Osteoblast (primary cell): ENCODE results near the gene MAP2K5. TPM values are rescaled to one million over a fixed set of nuclear protein-coding genes. Genes with fewer than 3 reads are reported as not detected.

Source experiments
- DNase-seq: peaks from one replicate; pipeline ENCODE4 v3.0.0; 2011; ENCODE audit warnings: low spot score, mixed read lengths; ENCODE audit not compliant: insufficient read length; ENCODE audit errors: missing footprints
- H2AFZ ChIP-seq: 2 replicates; pipeline ENCODE4 v1.6.0; 2011; ENCODE audit warnings: mild to moderate bottlenecking, low read length
- H3K27ac ChIP-seq: 2 replicates; pipeline ENCODE4 v1.5.1; 2011; ENCODE audit warnings: mild to moderate bottlenecking, low read depth, low read length, moderate library complexity
- H3K27me3 ChIP-seq: 2 replicates; pipeline ENCODE4 v1.6.0; 2012; ENCODE audit warnings: mild to moderate bottlenecking, control low read depth, inconsistent platforms, low read length, moderate library complexity; ENCODE audit not compliant: insufficient read depth
- H3K36me3 ChIP-seq: 2 replicates; pipeline ENCODE4 v1.5.1; 2011; ENCODE audit warnings: mild to moderate bottlenecking, low read length, control low read depth, moderate library complexity; ENCODE audit not compliant: insufficient read depth
- H3K4me1 ChIP-seq: 2 replicates; pipeline ENCODE4 v1.5.1; 2011; ENCODE audit warnings: mild to moderate bottlenecking, low read length, control low read depth, moderate library complexity; ENCODE audit not compliant: insufficient read depth
- H3K4me2 ChIP-seq: 2 replicates; pipeline ENCODE4 v1.6.0; 2011; ENCODE audit warnings: mild to moderate bottlenecking, low read length; ENCODE audit not compliant: insufficient read depth
- H3K4me3 ChIP-seq: fragments of 200-600 bp; sonication (generic); 3 replicates; pipeline ENCODE4 v1.5.1; 2012; ENCODE audit warnings: mild to moderate bottlenecking, low read length, inconsistent platforms; ENCODE audit not compliant: insufficient read depth
- H3K79me2 ChIP-seq: 2 replicates; pipeline ENCODE4 v1.6.0; 2012; ENCODE audit warnings: mild to moderate bottlenecking, low read length, control low read depth, inconsistent platforms; ENCODE audit not compliant: insufficient read depth
- H3K9me3 ChIP-seq: 2 replicates; pipeline ENCODE4 v1.5.1; 2011; ENCODE audit warnings: low read depth, low read length, control low read depth
- H4K20me1 ChIP-seq: 2 replicates; pipeline ENCODE4 v1.6.0; 2012; ENCODE audit warnings: mild to moderate bottlenecking, low read length, control low read depth; ENCODE audit not compliant: insufficient read depth
- CTCF ChIP-seq: IDR thresholded peaks from 2 replicates; pipeline ENCODE4 v1.5.1; 2011; ENCODE audit warnings: mild to moderate bottlenecking, low read depth, low read length, moderate library complexity; ENCODE audit errors: extremely low read depth
- total RNA-seq: library from RNA; depleted of rRNA; stranded (reverse); fragments of >200 nt; gene quantifications from 2 replicates; pipeline ENCODE4 v1.2.3, GENCODE V29; 2012

Gene MAP2K5
- total RNA-seq, 1 donor, result 10.1 TPM

GRCh38 chr15:67744331-67745072 is 202.0 kb downstream of the MAP2K5 start:
- Histone ChIP-seq H3K27me3 (no peaks in the 10 kb centered on the region), H2AFZ (no peak overlapping the region), H3K79me2 (no peaks in the 10 kb centered on the region), H3K4me3 (no peak overlapping the region), H4K20me1 (no peaks in the 10 kb centered on the region), H3K27ac (no peak overlapping the region), H3K36me3 (no peaks in the 10 kb centered on the region), H3K4me2 (no peak overlapping the region), H3K4me1 (peaks cover 13% of the 10 kb centered on the region), H3K9me3 (no peaks in the 10 kb centered on the region)
- no peak for TF ChIP-seq CTCF
- no peak for DNase-seq

GRCh38 chr15:67745073-67746006 is 202.8 kb downstream of the MAP2K5 start:
- no peak for DNase-seq
- Histone ChIP-seq H3K4me1 (peaks cover 13% of the 10 kb centered on the region), H3K9me3 (no peaks in the 10 kb centered on the region), H2AFZ (no peak overlapping the region), H3K4me3 (no peak overlapping the region), H3K27ac (peak overlapping the region; percentile 27), H3K36me3 (no peaks in the 10 kb centered on the region), H4K20me1 (no peaks in the 10 kb centered on the region), H3K79me2 (no peaks in the 10 kb centered on the region), H3K27me3 (no peaks in the 10 kb centered on the region), H3K4me2 (peak overlapping the region; percentile 26)
- no peak for TF ChIP-seq CTCF

- Histone ChIP-seq H3K27me3 (no peaks in the 10 kb centered on the region), H3K36me3 (no peaks in the 10 kb centered on the region), H3K4me3 (no peak overlapping the region), H3K79me2 (no peaks in the 10 kb centered on the region), H3K27ac (peak overlapping the region; percentile 27), H2AFZ (no peak overlapping the region), H3K4me1 (peaks cover 13% of the 10 kb centered on the region), H3K9me3 (no peaks in the 10 kb centered on the region), H4K20me1 (no peaks in the 10 kb centered on the region), H3K4me2 (peak overlapping the region; percentile 26)
- DNase-seq, result peak; percentile 25
- TF ChIP-seq CTCF, result no peak
Measured at GRCh38 chr15:67746022-67746421, 203.5 kb downstream of the MAP2K5 start.

- no peaks in the 10 kb centered on the region for H3K79me2 ChIP-seq
- H3K4me2 ChIP-seq, result no peak overlapping the region
Measured at GRCh38 chr15:67746450-67746849, 203.9 kb downstream of the MAP2K5 start.

More at GRCh38 chr15:67746450-67746849, 203.9 kb downstream of the MAP2K5 start:
- Histone ChIP-seq H2AFZ (no peak overlapping the region), H3K9me3 (no peaks in the 10 kb centered on the region), H3K4me1 (peaks cover 13% of the 10 kb centered on the region), H3K27ac (no peak overlapping the region), H3K4me3 (no peak overlapping the region), H3K27me3 (no peaks in the 10 kb centered on the region), H3K36me3 (no peaks in the 10 kb centered on the region), H4K20me1 (no peaks in the 10 kb centered on the region)
- no peak for TF ChIP-seq CTCF
- DNase-seq, result peak; percentile 18
